Measurements from ENCODE around the gene ZNF324.
"Not testable (repeated sequence)": the region's sequence is repeated elsewhere in the genome, so short reads cannot be mapped to it uniquely, and the experiment has no call there.

Gene ZNF324

GRCh38 chr19:58470837-58471543 is 4.1 kb downstream of the ZNF324 start:
- not testable (repeated sequence) for DNase-seq (ENCODE audit: low read depth in 2 of 3, low spot score in 1 of 3)

- DNase-seq (ENCODE audit: low read depth in 2 of 3, low spot score in 1 of 3): no peak
These were observed 4.9 kb downstream of the ZNF324 start for GRCh38 chr19:58471736-58472135.

- DNase-seq (ENCODE audit: low read depth in 2 of 3, low spot score in 1 of 3): no peak
These were observed 6.9 kb downstream of the ZNF324 start for GRCh38 chr19:58473775-58474174.

GRCh38 chr19:58474291-58474996 is 7.6 kb downstream of the ZNF324 start:
- no peak for DNase-seq (ENCODE audit: low read depth in 2 of 3, low spot score in 1 of 3)

- peak in 1 of 3 donors; percentile 30 for DNase-seq (ENCODE audit: low read depth in 2 of 3, low spot score in 1 of 3)
These were observed 8.3 kb downstream of the ZNF324 start for GRCh38 chr19:58474997-58475713.

GRCh38 chr19:58475714-58476497 is 9.0 kb downstream of the ZNF324 start, which contains the start of gene ZNF446:
TSS of gene ZNF446 (plus strand) at chr19:58476352. CDS start at chr19:58477219, 867 bp downstream.
- DNase-seq (ENCODE audit: low read depth in 2 of 3, low spot score in 1 of 3): peak; percentile 89 to 94 (median 93)

- no peak for DNase-seq (ENCODE audit: low read depth in 2 of 3, low spot score in 1 of 3)
These were observed 9.7 kb downstream of the ZNF324 start for GRCh38 chr19:58476498-58477015.

GRCh38 chr19:58477130-58477529 is 10.2 kb downstream of the ZNF324 start:
- DNase-seq (ENCODE audit: low read depth in 2 of 3, low spot score in 1 of 3): no peak

- no peak for DNase-seq (ENCODE audit: low read depth in 2 of 3, low spot score in 1 of 3)
These were observed 11.0 kb downstream of the ZNF324 start for GRCh38 chr19:58477871-58478270.

- DNase-seq (ENCODE audit: low read depth in 2 of 3, low spot score in 1 of 3): no peak
These were observed 12.4 kb downstream of the ZNF324 start for GRCh38 chr19:58479303-58479702.

- DNase-seq (ENCODE audit: low read depth in 2 of 3, low spot score in 1 of 3): no peak
These were observed 13.0 kb downstream of the ZNF324 start for GRCh38 chr19:58479736-58480480.

GRCh38 chr19:58480481-58480830 is 13.6 kb downstream of the ZNF324 start:
- DNase-seq (ENCODE audit: low read depth in 2 of 3, low spot score in 1 of 3): no peak

GRCh38 chr19:58480831-58481230 is 14.0 kb downstream of the ZNF324 start:
- no peak for DNase-seq (ENCODE audit: low read depth in 2 of 3, low spot score in 1 of 3)

GRCh38 chr19:58482372-58482771 is 15.5 kb downstream of the ZNF324 start:
- DNase-seq (ENCODE audit: low read depth in 2 of 3, low spot score in 1 of 3): no peak

GRCh38 chr19:58483776-58484175 is 16.9 kb downstream of the ZNF324 start:
- no peak for DNase-seq (ENCODE audit: low read depth in 2 of 3, low spot score in 1 of 3)

- not testable (repeated sequence) for DNase-seq (ENCODE audit: low read depth in 2 of 3, low spot score in 1 of 3)
These were observed 17.5 kb downstream of the ZNF324 start for GRCh38 chr19:58484349-58484748.

- no peak for DNase-seq (ENCODE audit: low read depth in 2 of 3, low spot score in 1 of 3)
These were observed 24.5 kb downstream of the ZNF324 start for GRCh38 chr19:58491393-58491792.

- no peak for DNase-seq (ENCODE audit: low read depth in 2 of 3, low spot score in 1 of 3)
These were observed 25.4 kb downstream of the ZNF324 start for GRCh38 chr19:58492265-58492664.

GRCh38 chr19:58497634-58498170 is 30.8 kb downstream of the ZNF324 start:
- DNase-seq (ENCODE audit: low read depth in 2 of 3, low spot score in 1 of 3): no peak
